H1 (cell line): ENCODE results near the gene COX14. TPM values are rescaled to one million over a fixed set of nuclear protein-coding genes. Genes with fewer than 3 reads are reported as not detected.

ENCODE experiments used
- ASH2L ChIP-seq: fragments of 200-600, 300-600 bp; sonication (generic); IDR thresholded peaks from one replicate; pipeline ENCODE4 v1.7.1; 2017; ENCODE audit warnings: low read length
- BCL11A ChIP-seq, 2 experiments: IDR thresholded peaks; one replicate each; pipeline ENCODE4 v1.6.1; 2011; ENCODE audit warnings: low read depth in 2 of 2, low read length in 2 of 2, mild to moderate bottlenecking in 2 of 2
- BRCA1 ChIP-seq: IDR thresholded peaks from 2 replicates; pipeline ENCODE4 v1.6.1; 2012; ENCODE audit warnings: low read depth, low read length, improper control_type of control experiment
- CHD1 ChIP-seq: IDR thresholded peaks from 2 replicates; pipeline ENCODE4 v1.6.1; 2012; ENCODE audit warnings: low read depth, low read length, improper control_type of control experiment
- EGR1 ChIP-seq: IDR thresholded peaks from 2 replicates; pipeline ENCODE4 v1.6.1; 2011; ENCODE audit warnings: low read depth, low read length, borderline replicate concordance
- GABPA ChIP-seq: IDR thresholded peaks from 2 replicates; pipeline ENCODE4 v1.6.1; 2011; ENCODE audit warnings: mild to moderate bottlenecking, low read length, moderate library complexity, borderline replicate concordance; ENCODE audit not compliant: insufficient read depth
- JUN ChIP-seq: IDR thresholded peaks from 2 replicates; pipeline ENCODE4 v1.6.1; 2011; ENCODE audit warnings: low read depth, mild to moderate bottlenecking, improper control_type of control experiment, low read length
- JUND ChIP-seq: IDR thresholded peaks from 2 replicates; pipeline ENCODE4 v1.6.1; 2011; ENCODE audit warnings: mild to moderate bottlenecking, improper control_type of control experiment, low read length
- KDM1A ChIP-seq: fragments of 200-600, 300-600 bp; sonication (generic); IDR thresholded peaks from 2 replicates; pipeline ENCODE4 v1.7.1; 2016; ENCODE audit warnings: mild to moderate bottlenecking, low read length, borderline replicate concordance
- NANOG ChIP-seq: IDR thresholded peaks from 2 replicates; pipeline ENCODE4 v1.6.1; 2011; ENCODE audit warnings: low read length, low read depth, mild to moderate bottlenecking, inconsistent platforms; ENCODE audit not compliant: insufficient read depth, poor library complexity, severe bottlenecking
- NRF1 ChIP-seq: IDR thresholded peaks from 2 replicates; pipeline ENCODE4 v1.6.1; 2011; ENCODE audit warnings: mild to moderate bottlenecking, low read depth, low read length, improper control_type of control experiment
- PHF8 ChIP-seq: fragments of 200-600 bp; sonication (generic); conservative IDR thresholded peaks from 2 replicates; pipeline ENCODE4 v1.7.1; 2012; ENCODE audit warnings: low read depth, mild to moderate bottlenecking, inconsistent platforms, low read length, moderate library complexity
- POLR2A ChIP-seq, 2 experiments: IDR thresholded peaks; 1 replicate in 1 of 2; 2 replicates in 1 of 2; pipeline ENCODE4 v1.6.1; 2011; ENCODE audit warnings: low read depth in 2 of 2, low read length in 2 of 2, mild to moderate bottlenecking in 2 of 2; ENCODE audit errors: control extremely low read depth in 1 of 2
- RAD21 ChIP-seq, 2 experiments: IDR thresholded peaks in 1 of 2; conservative IDR thresholded peaks in 1 of 2; 2 replicates each; pipeline ENCODE4 v1.6.1; 2011; ENCODE audit warnings: low read depth in 2 of 2, low read length in 2 of 2, improper control_type of control experiment in 1 of 2, inconsistent platforms in 1 of 2, mild to moderate bottlenecking in 1 of 2, moderate library complexity in 1 of 2
- RFX5 ChIP-seq: IDR thresholded peaks from 2 replicates; pipeline ENCODE4 v1.6.1; 2011; ENCODE audit warnings: low read depth, low read length, improper control_type of control experiment, borderline replicate concordance
- SIRT6 ChIP-seq: IDR thresholded peaks from one replicate; pipeline ENCODE4 v1.7.1; 2012; ENCODE audit warnings: low read length, inconsistent platforms
- SIX5 ChIP-seq: IDR thresholded peaks from 2 replicates; pipeline ENCODE4 v1.6.1; 2011; ENCODE audit warnings: mild to moderate bottlenecking, low read depth, low read length
- SP1 ChIP-seq: IDR thresholded peaks from 2 replicates; pipeline ENCODE4 v1.6.1; 2011; ENCODE audit warnings: low read depth, low read length
- YY1 ChIP-seq: IDR thresholded peaks from 2 replicates; pipeline ENCODE4 v1.6.1; 2011; ENCODE audit warnings: low read depth, mild to moderate bottlenecking, low read length
- polyA plus RNA-seq, 7 experiments: library from polyadenylated mRNA; depleted of rRNA in 3 of 7; stranded (reverse) in 5 of 7; unstranded in 2 of 7; fragments of >200 nt in 5 of 7; fragments of 200-250 nt in 2 of 7; gene quantifications; 1 replicate in 5 of 7; 2 replicates in 1 of 7; 4 replicates in 1 of 7; pipeline versions ENCODE4 v1.2.1 to v1.2.3, GENCODE V29; 2011 to 2013; ENCODE audit warnings: missing spikeins in 2 of 7, mixed read lengths in 2 of 7
- total RNA-seq: library from RNA; stranded (reverse); fragmentation: NEBNext Ultra II Directional; extraction: Animal tissue kit (Norgen Biotek cat#: 25700); gene quantifications from 2 replicates; pipeline ENCODE4 v1.2.1, GENCODE V29; 2021

The COX14 gene
- total and polyA plus RNA-seq, 2 of the 8 experiments (the other 6 are each of a cell fraction or from before 2014, with no cell fraction given), result 40.1 to 102 TPM

- no peak for TF ChIP-seq SIX5
- TF ChIP-seq RFX5, result no peak
- TF ChIP-seq ASH2L, result no peak
- peak; percentile 27; the same call in 1 of the 2 replicates for TF ChIP-seq GABPA
- TF ChIP-seq KDM1A, result no peak
- no peak for TF ChIP-seq EGR1
- peak; percentile 96 to 97 for TF ChIP-seq RAD21 (IDR thresholded peaks at IDR 0.05 in 1 of 2, conservative IDR thresholded peaks at IDR 0.05 in 1 of 2; ENCODE audit: low read depth in 2 of 2, low read length in 2 of 2)
- no peak for TF ChIP-seq SIRT6
- TF ChIP-seq BRCA1, result 0 out of 2 replicates have a peak, but pooled peaks have one; percentile 46
- no peak for TF ChIP-seq PHF8
- 0 out of 2 replicates have a peak, but pooled peaks have one; percentile 42 for TF ChIP-seq YY1
- TF ChIP-seq BCL11A (IDR thresholded peaks at IDR 0.05; ENCODE audit: low read depth in 2 of 2, low read length in 2 of 2), result no peak
- no peak for TF ChIP-seq SP1
- no peak for TF ChIP-seq CHD1
- no peak for TF ChIP-seq NANOG
- TF ChIP-seq NRF1, result no peak
- TF ChIP-seq POLR2A (IDR thresholded peaks at IDR 0.05; ENCODE audit: control extremely low read depth in 1 of 2, low read depth in 2 of 2, low read length in 2 of 2), result no peak
- no peak for TF ChIP-seq JUND
- TF ChIP-seq JUN, result no peak
These were observed 36.9 kb upstream of the COX14 start (continued) for GRCh38 chr12:50074936-50075807.
